Fibroblast of lung (primary cell): ENCODE results near the gene RIPOR2.

ENCODE experiments used
- CTCF ChIP-seq, 2 donors: IDR thresholded peaks in 1 of 2; conservative IDR thresholded peaks in 1 of 2; 1 replicate in 1 of 2; 2 replicates in 1 of 2; pipeline ENCODE4 v1.5.1; 2011 to 2012; ENCODE audit warnings: low read length in 2 of 2, control low read depth in 1 of 2, inconsistent platforms in 1 of 2, low read depth in 1 of 2, mild to moderate bottlenecking in 1 of 2
- EZH2 ChIP-seq: IDR thresholded peaks from 2 replicates; pipeline ENCODE4 v1.5.1; 2012; ENCODE audit warnings: low read length, control low read depth, mild to moderate bottlenecking; ENCODE audit errors: missing control alignments

DNA sequence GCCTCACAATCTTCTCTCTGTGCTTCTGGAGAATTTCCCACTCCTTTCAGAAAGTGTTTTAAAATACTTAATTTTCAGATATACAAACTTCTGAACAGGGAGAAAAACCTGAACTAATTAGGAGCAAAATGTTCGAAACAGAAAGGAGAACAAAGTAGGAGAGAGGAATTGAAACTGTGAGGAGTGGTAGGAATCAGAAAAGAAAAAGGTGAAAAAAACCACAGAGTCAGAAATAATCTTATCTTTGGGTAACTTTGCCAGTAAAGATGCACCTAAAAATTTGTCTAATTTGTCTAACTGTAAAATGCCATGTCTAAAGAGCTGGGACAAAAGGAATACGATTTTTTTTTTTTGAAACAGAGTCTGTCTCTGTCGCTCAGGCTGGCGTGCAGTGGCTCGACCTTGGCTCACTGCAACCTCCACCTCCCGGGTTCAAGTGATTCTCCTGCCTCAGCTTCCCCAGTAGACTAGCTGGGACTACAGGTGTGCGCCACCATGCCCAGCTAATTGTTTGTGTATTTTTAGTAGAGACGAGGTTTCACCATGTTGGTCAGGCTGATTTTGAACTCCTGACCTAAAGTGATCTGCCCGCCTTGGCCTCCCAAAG is 4.7 kb upstream of the RIPOR2 start:
- TF ChIP-seq CTCF (conservative IDR thresholded peaks at IDR 0.05 in 1 of 2, IDR thresholded peaks at IDR 0.05 in 1 of 2; ENCODE audit: low read depth in 1 of 2, low read length in 2 of 2) (no peak), EZH2 (no peak)
